OCI-LY7 (cell line): Measurements from ENCODE around the gene DMXL1. TPM values are rescaled to one million over a fixed set of nuclear protein-coding genes. Genes with fewer than 3 reads are reported as not detected.

Source experiments
- BruUV-seq: library from RNA; stranded (reverse); fragments of 400-500 nt; replicated peaks from 2 replicates; lab custom pipeline; 2021; lab: Mats Ljungman, UMichigan
- CTCF ChIA-PET: fragments of 300-600 bp; sonication (Branson Sonifier 250); formaldehyde crosslinking; loops from one replicate; lab custom pipeline; 2022; ENCODE audit warnings: antibody characterized with exemption; ENCODE audit not compliant: unreplicated experiment; lab: Charles Lee
- POLR2A ChIA-PET: fragments of 300-600 bp; sonication (Branson Sonifier 250); formaldehyde crosslinking; loops from one replicate; lab custom pipeline; 2022; ENCODE audit warnings: antibody characterized with exemption; lab: Charles Lee
- DNase-seq: peaks from one replicate; pipeline ENCODE4 v3.0.0-alpha.2; 2015; ENCODE audit warnings: low spot score
- H2AFZ ChIP-seq: fragments of 200-600 bp; sonication (generic), shearing (Covaris generic); 2 replicates; pipeline ENCODE4 v1.6.1; 2014; ENCODE audit warnings: mild to moderate bottlenecking, antibody characterized with exemption, low read length, moderate library complexity
- H3K27ac ChIP-seq: fragments of 200-600 bp; sonication (generic); 2 replicates; pipeline ENCODE4 v1.5.1; 2014; ENCODE audit warnings: mixed run types, low read depth, mild to moderate bottlenecking, moderate library complexity, low read length, inconsistent platforms; ENCODE audit not compliant: poor library complexity, severe bottlenecking
- H3K36me3 ChIP-seq: fragments of 200-600 bp; sonication (generic); 2 replicates; pipeline ENCODE4 v1.6.1; 2014; ENCODE audit warnings: mild to moderate bottlenecking, antibody characterized with exemption, low read length, moderate library complexity, mixed read lengths; ENCODE audit not compliant: insufficient read depth
- H3K4me1 ChIP-seq: fragments of 200-600 bp; sonication (generic); 2 replicates; pipeline ENCODE4 v1.5.1; 2014; ENCODE audit warnings: mild to moderate bottlenecking, low read length; ENCODE audit not compliant: insufficient read depth, poor library complexity, severe bottlenecking
- H3K4me2 ChIP-seq: fragments of 200-600 bp; sonication (generic); 2 replicates; pipeline ENCODE4 v1.6.1; 2014; ENCODE audit warnings: mild to moderate bottlenecking, low read length
- H3K4me3 ChIP-seq: fragments of 200-600 bp; sonication (generic); 2 replicates; pipeline ENCODE4 v1.5.1; 2014; ENCODE audit warnings: mild to moderate bottlenecking, low read depth, low read length; ENCODE audit not compliant: poor library complexity, severe bottlenecking
- H3K79me2 ChIP-seq: fragments of 200-600 bp; sonication (generic); 2 replicates; pipeline ENCODE4 v1.6.1; 2016; ENCODE audit warnings: low read depth, mild to moderate bottlenecking, low read length, moderate library complexity, mixed read lengths; ENCODE audit not compliant: insufficient read depth
- H3K9me2 ChIP-seq: fragments of 200-600 bp; sonication (generic); 2 replicates; pipeline ENCODE4 v1.6.1; 2016; ENCODE audit warnings: mild to moderate bottlenecking, low read length, mixed read lengths; ENCODE audit not compliant: insufficient read depth
- H3K9me3 ChIP-seq: fragments of 200-600 bp; sonication (generic); 2 replicates; pipeline ENCODE4 v1.6.1; 2014; ENCODE audit warnings: mild to moderate bottlenecking, mixed run types, low read length, mixed read lengths
- H4K20me1 ChIP-seq: fragments of 200-600 bp; sonication (generic); 2 replicates; pipeline ENCODE4 v1.6.1; 2014; ENCODE audit warnings: mild to moderate bottlenecking, antibody characterized with exemption, low read length, moderate library complexity, mixed read lengths; ENCODE audit not compliant: insufficient read depth
- CTCF ChIP-seq: fragments of 200-600 bp; sonication (generic); conservative IDR thresholded peaks from 2 replicates; pipeline ENCODE4 v1.5.1; 2014; ENCODE audit warnings: mild to moderate bottlenecking, antibody characterized with exemption, low read length, moderate library complexity, mixed read lengths
- EZH2phosphoT487 ChIP-seq: fragments of 200-600 bp; sonication (generic); IDR thresholded peaks from 2 replicates; pipeline ENCODE4 v1.6.1; 2018; ENCODE audit warnings: low read depth, borderline replicate concordance, mild to moderate bottlenecking, mixed run types, antibody characterized with exemption, low read length, moderate library complexity, mixed read lengths
- intact Hi-C: fragments of 100-400 bp; cut with micrococcal nuclease; formaldehyde crosslinking; loops from one replicate; pipeline ENCODE4 v1.10.0; 2022; ENCODE audit not compliant: unreplicated experiment
- total RNA-seq, 2 experiments: library from RNA; depleted of rRNA in 1 of 2; stranded (reverse); fragments of >200 nt in 1 of 2; shearing (Covaris generic) in 1 of 2; gene quantifications; 2 replicates each; pipeline ENCODE4 v1.2.3, GENCODE V29; 2014 to 2022

The DMXL1 gene
- total RNA-seq, 2 experiments from 2014 or later: 76.6 to 79.4 TPM

GRCh38 chr5:119286511-119287488 is 215.9 kb downstream of the DMXL1 start:
- peaks cover 92% of the 10 kb centered on the region for H3K4me1 ChIP-seq
- ChIA-PET POLR2A (interaction anchor here (0.6 to 5.2 kb wide), 6 partner anchors 10 to 202 kb away, joined by 3 to 48 read pairs (median 4); no protein-coding TSS in a partner anchor), CTCF (interaction anchor here (0.7 kb wide), 1 partner anchor 125 kb away, joined by 4 read pairs; no protein-coding TSS in a partner anchor)
- TF ChIP-seq EZH2phosphoT487 (no peak), CTCF (no peak)
- H3K4me3 ChIP-seq: no peak overlapping the region
- H3K27ac ChIP-seq: no peak overlapping the region
- peaks cover 9% of the 10 kb centered on the region for H3K36me3 ChIP-seq
- peak overlapping the region; percentile 37; the same call in 1 of the 2 replicates for H3K4me2 ChIP-seq
- no peak for DNase-seq
- peaks cover 12% of the 10 kb centered on the region; the same call in 1 of the 2 replicates for H4K20me1 ChIP-seq
- intact Hi-C loops: no loop called here
- H3K79me2 ChIP-seq: peaks cover 32% of the 10 kb centered on the region; the same call in 1 of the 2 replicates
- no peaks in the 10 kb centered on the region for H3K9me3 ChIP-seq
- BruUV-seq: no TSS peak
- no peak overlapping the region for H2AFZ ChIP-seq
- H3K9me2 ChIP-seq: no peaks in the 10 kb centered on the region

GRCh38 chr5:119287547-119288111 is 216.7 kb downstream of the DMXL1 start:
- BruUV-seq: no TSS peak
- H4K20me1 ChIP-seq: peaks cover 12% of the 10 kb centered on the region; the same call in 1 of the 2 replicates
- ChIA-PET POLR2A (interaction anchor here (0.6 to 5.2 kb wide), 6 partner anchors 11 to 203 kb away, joined by 3 to 48 read pairs (median 4); no protein-coding TSS in a partner anchor), CTCF (interaction anchor here (0.7 to 1.1 kb wide), 2 partner anchors 9 to 124 kb away, joined by 4 read pairs; no protein-coding TSS in a partner anchor)
- peaks cover 88% of the 10 kb centered on the region for H3K4me1 ChIP-seq
- DNase-seq: no peak
- intact Hi-C loops: no loop called here
- TF ChIP-seq CTCF (no peak), EZH2phosphoT487 (no peak)
- no peak overlapping the region for H3K4me3 ChIP-seq
- no peaks in the 10 kb centered on the region for H3K9me2 ChIP-seq
- H3K36me3 ChIP-seq: peaks cover 7% of the 10 kb centered on the region
- H2AFZ ChIP-seq: no peak overlapping the region
- H3K9me3 ChIP-seq: no peaks in the 10 kb centered on the region
- H3K79me2 ChIP-seq: peaks cover 32% of the 10 kb centered on the region; the same call in 1 of the 2 replicates
- H3K27ac ChIP-seq: no peak overlapping the region
- H3K4me2 ChIP-seq: peak overlapping the region; percentile 37
